H1 (cell line): Measurements from ENCODE around the gene ZNF761. TPM values are rescaled to one million over a fixed set of nuclear protein-coding genes. Genes with fewer than 3 reads are reported as not detected.

Experiments used
- polyA plus RNA-seq, 7 experiments: library from polyadenylated mRNA; depleted of rRNA in 3 of 7; stranded (reverse) in 5 of 7; unstranded in 2 of 7; fragments of >200 nt in 5 of 7; fragments of 200-250 nt in 2 of 7; gene quantifications; 1 replicate in 5 of 7; 2 replicates in 1 of 7; 4 replicates in 1 of 7; pipeline versions ENCODE4 v1.2.1 to v1.2.3, GENCODE V29; 2011 to 2013; ENCODE audit warnings: missing spikeins in 2 of 7, mixed read lengths in 2 of 7
- total RNA-seq: library from RNA; stranded (reverse); fragmentation: NEBNext Ultra II Directional; extraction: Animal tissue kit (Norgen Biotek cat#: 25700); gene quantifications from 2 replicates; pipeline ENCODE4 v1.2.1, GENCODE V29; 2021
- TF ChIP-seq, protein P1 (sequence below): fragments of 300-600 bp; sonication (generic); IDR thresholded peaks from 2 replicates; pipeline ENCODE4 v1.7.1; 2012; ENCODE audit warnings: low read length, moderate library complexity, mild to moderate bottlenecking, inconsistent platforms; ENCODE audit not compliant: insufficient replicate concordance

The ZNF761 gene
- total and polyA plus RNA-seq, 2 of the 8 experiments (the other 6 are each of a cell fraction or from before 2014, with no cell fraction given), result 11.1 to 25.1 TPM

DNA sequence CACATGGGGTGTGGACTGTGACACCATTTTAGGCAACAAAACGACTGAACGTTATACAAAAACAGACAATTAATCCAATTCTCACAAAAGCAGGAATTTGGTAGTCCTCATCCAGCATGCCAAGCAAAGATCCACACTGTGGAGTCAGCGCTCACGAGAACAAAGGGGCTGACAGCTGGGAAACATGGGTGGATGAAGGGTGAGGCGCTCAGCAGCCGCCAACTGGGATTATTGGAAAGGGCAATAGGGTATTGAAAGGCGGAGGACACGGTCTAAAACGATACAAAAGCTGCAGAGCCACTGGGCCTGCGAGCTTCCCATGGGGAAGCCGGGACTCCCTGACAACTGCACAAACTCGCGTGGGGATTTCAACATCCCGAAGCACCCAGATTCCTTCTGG is 31.1 kb downstream of the ZNF761 start (continued):
- TF ChIP-seq, protein P1, sequence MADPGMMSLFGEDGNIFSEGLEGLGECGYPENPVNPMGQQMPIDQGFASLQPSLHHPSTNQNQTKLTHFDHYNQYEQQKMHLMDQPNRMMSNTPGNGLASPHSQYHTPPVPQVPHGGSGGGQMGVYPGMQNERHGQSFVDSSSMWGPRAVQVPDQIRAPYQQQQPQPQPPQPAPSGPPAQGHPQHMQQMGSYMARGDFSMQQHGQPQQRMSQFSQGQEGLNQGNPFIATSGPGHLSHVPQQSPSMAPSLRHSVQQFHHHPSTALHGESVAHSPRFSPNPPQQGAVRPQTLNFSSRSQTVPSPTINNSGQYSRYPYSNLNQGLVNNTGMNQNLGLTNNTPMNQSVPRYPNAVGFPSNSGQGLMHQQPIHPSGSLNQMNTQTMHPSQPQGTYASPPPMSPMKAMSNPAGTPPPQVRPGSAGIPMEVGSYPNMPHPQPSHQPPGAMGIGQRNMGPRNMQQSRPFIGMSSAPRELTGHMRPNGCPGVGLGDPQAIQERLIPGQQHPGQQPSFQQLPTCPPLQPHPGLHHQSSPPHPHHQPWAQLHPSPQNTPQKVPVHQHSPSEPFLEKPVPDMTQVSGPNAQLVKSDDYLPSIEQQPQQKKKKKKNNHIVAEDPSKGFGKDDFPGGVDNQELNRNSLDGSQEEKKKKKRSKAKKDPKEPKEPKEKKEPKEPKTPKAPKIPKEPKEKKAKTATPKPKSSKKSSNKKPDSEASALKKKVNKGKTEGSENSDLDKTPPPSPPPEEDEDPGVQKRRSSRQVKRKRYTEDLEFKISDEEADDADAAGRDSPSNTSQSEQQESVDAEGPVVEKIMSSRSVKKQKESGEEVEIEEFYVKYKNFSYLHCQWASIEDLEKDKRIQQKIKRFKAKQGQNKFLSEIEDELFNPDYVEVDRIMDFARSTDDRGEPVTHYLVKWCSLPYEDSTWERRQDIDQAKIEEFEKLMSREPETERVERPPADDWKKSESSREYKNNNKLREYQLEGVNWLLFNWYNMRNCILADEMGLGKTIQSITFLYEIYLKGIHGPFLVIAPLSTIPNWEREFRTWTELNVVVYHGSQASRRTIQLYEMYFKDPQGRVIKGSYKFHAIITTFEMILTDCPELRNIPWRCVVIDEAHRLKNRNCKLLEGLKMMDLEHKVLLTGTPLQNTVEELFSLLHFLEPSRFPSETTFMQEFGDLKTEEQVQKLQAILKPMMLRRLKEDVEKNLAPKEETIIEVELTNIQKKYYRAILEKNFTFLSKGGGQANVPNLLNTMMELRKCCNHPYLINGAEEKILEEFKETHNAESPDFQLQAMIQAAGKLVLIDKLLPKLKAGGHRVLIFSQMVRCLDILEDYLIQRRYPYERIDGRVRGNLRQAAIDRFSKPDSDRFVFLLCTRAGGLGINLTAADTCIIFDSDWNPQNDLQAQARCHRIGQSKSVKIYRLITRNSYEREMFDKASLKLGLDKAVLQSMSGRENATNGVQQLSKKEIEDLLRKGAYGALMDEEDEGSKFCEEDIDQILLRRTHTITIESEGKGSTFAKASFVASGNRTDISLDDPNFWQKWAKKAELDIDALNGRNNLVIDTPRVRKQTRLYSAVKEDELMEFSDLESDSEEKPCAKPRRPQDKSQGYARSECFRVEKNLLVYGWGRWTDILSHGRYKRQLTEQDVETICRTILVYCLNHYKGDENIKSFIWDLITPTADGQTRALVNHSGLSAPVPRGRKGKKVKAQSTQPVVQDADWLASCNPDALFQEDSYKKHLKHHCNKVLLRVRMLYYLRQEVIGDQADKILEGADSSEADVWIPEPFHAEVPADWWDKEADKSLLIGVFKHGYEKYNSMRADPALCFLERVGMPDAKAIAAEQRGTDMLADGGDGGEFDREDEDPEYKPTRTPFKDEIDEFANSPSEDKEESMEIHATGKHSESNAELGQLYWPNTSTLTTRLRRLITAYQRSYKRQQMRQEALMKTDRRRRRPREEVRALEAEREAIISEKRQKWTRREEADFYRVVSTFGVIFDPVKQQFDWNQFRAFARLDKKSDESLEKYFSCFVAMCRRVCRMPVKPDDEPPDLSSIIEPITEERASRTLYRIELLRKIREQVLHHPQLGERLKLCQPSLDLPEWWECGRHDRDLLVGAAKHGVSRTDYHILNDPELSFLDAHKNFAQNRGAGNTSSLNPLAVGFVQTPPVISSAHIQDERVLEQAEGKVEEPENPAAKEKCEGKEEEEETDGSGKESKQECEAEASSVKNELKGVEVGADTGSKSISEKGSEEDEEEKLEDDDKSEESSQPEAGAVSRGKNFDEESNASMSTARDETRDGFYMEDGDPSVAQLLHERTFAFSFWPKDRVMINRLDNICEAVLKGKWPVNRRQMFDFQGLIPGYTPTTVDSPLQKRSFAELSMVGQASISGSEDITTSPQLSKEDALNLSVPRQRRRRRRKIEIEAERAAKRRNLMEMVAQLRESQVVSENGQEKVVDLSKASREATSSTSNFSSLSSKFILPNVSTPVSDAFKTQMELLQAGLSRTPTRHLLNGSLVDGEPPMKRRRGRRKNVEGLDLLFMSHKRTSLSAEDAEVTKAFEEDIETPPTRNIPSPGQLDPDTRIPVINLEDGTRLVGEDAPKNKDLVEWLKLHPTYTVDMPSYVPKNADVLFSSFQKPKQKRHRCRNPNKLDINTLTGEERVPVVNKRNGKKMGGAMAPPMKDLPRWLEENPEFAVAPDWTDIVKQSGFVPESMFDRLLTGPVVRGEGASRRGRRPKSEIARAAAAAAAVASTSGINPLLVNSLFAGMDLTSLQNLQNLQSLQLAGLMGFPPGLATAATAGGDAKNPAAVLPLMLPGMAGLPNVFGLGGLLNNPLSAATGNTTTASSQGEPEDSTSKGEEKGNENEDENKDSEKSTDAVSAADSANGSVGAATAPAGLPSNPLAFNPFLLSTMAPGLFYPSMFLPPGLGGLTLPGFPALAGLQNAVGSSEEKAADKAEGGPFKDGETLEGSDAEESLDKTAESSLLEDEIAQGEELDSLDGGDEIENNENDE, result no peak
